Small intestine (tissue), 7 donors: ENCODE data around the gene SOX12. TPM values are rescaled to one million over a fixed set of nuclear protein-coding genes. Genes with fewer than 3 reads are reported as not detected.
"Not testable (repeated sequence)": the region's sequence is repeated elsewhere in the genome, so short reads cannot be mapped to it uniquely, and the experiment has no call there.

Source experiments
- DNase-seq, 2 donors: peaks; one replicate each; pipeline versions ENCODE4 v3.0.0 to v3.0.0-alpha.2; 2013
- FAIRE-seq: peaks from 2 replicates; lab custom pipeline; 2012; peaks lifted over from hg19 to GRCh38; lab: Jason Lieb, UNC
- H3K27ac ChIP-seq, 3 donors: one replicate each; pipeline ENCODE4 v1.5.1; 2013; ENCODE audit warnings: low read length in 2 of 3, mild to moderate bottlenecking in 2 of 3, control low read depth in 1 of 3, inconsistent platforms in 1 of 3, low read depth in 1 of 3, moderate library complexity in 1 of 3
- H3K27me3 ChIP-seq, 3 donors: one replicate each; pipeline ENCODE4 v1.6.1; 2013; ENCODE audit warnings: low read length in 3 of 3, inconsistent platforms in 1 of 3; ENCODE audit not compliant: control insufficient read depth in 3 of 3, insufficient read depth in 3 of 3
- H3K36me3 ChIP-seq, 3 donors: one replicate each; pipeline ENCODE4 v1.6.1; 2013; ENCODE audit warnings: low read length in 3 of 3, inconsistent platforms in 1 of 3, low read depth in 1 of 3, mild to moderate bottlenecking in 1 of 3, moderate library complexity in 1 of 3; ENCODE audit not compliant: control insufficient read depth in 3 of 3, insufficient read depth in 2 of 3
- H3K4me1 ChIP-seq, 3 donors: one replicate each; pipeline ENCODE4 v1.6.1; 2013; ENCODE audit warnings: low read length in 2 of 3, inconsistent platforms in 1 of 3, low read depth in 1 of 3, mild to moderate bottlenecking in 1 of 3, moderate library complexity in 1 of 3; ENCODE audit not compliant: control insufficient read depth in 3 of 3, insufficient read depth in 2 of 3
- H3K4me3 ChIP-seq, 3 donors: one replicate each; pipeline ENCODE4 v1.5.1; 2013; ENCODE audit warnings: low read length in 3 of 3, control low read depth in 1 of 3, inconsistent platforms in 1 of 3, low read depth in 1 of 3, mild to moderate bottlenecking in 1 of 3, moderate library complexity in 1 of 3
- H3K9me3 ChIP-seq, 2 donors: one replicate each; pipeline ENCODE4 v1.6.1; 2013; ENCODE audit warnings: low read depth in 1 of 2, low read length in 1 of 2; ENCODE audit not compliant: control insufficient read depth in 2 of 2, insufficient read depth in 1 of 2
- WGBS, 3 donors: extraction: QIAGEN DNeasy Blood & Tissue Kit; methylation state at CpG; one replicate each; pipeline ENCODE4 v1.1.7; 2013; 5-methylcytosine and 5-hydroxymethylcytosine counted together
- polyA plus RNA-seq, 4 donors: library from polyadenylated mRNA; stranded (reverse) in 3 of 4; unstranded in 1 of 4; fragments of 200-250 nt in 3 of 4; fragments of 120-200 nt in 1 of 4; gene quantifications; one replicate each; pipeline versions ENCODE4 v1.2.1 to v1.2.3, GENCODE V29; 2013
- donor health status: healthy with polysubstance abuse.
- donor health status: control.
- donor health status: control.
- donor health status: Bipolar disorder and iron deficiency.
- donor health status: healthy.

SOX12 gene
- polyA plus RNA-seq, 4 donors: 0.81 to 9.7 (median 2.0) TPM

DNA sequence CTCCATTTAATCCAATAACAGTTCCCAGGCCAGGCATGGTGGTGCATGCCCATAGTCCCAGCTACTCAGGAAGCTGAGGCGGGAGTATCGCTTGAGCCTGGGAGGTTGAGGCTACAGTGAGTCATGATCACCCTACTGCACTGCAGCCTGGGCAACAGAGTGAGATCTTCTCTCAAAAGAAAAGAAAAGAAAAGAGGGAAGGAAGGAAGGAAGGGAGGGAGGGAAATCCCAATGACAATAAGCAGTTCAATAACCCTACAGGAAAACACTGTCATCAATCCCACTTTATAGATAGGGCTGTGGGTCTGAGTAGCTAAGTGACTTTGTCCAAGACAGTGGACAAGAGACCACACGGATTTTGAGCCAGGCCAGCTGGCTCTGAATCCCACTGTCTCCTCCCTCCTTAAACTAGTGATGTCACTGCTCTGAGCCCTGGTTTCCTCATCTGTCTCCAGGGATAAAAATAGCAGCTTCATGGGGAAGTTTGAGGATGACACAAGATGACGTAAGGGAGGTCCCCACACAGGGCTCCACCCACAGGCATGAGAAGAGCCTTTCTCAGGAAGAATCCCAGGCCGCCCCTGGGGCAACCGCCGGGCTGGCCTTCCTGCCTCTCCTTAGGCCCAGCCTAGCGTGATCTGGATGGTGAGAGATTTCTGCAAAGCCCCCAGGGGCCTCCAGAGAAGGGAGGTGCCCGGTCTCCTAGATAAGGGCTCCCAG lies 48.0 kb downstream of the SOX12 start:
- Histone ChIP-seq H3K9me3 (no peaks in the 10 kb centered on the region), H3K27me3 (peaks cover 0 to 2% (median 0%) of the 10 kb centered on the region in 3 donors), H3K4me1 (peaks cover 0 to 3% (median 0%) of the 10 kb centered on the region in 3 donors), H3K27ac (peak overlapping the region in 1 of 3 donors; percentile 15), H3K4me3 (no peak overlapping the region), H3K36me3 (no peaks in the 10 kb centered on the region)
- FAIRE-seq: no peak
- 68 to 87% (median 84%) methylated on average over 9 of the region's 9 CpGs for WGBS, 3 donors
- DNase-seq: peak in 1 of 2 donors; percentile 18

DNA sequence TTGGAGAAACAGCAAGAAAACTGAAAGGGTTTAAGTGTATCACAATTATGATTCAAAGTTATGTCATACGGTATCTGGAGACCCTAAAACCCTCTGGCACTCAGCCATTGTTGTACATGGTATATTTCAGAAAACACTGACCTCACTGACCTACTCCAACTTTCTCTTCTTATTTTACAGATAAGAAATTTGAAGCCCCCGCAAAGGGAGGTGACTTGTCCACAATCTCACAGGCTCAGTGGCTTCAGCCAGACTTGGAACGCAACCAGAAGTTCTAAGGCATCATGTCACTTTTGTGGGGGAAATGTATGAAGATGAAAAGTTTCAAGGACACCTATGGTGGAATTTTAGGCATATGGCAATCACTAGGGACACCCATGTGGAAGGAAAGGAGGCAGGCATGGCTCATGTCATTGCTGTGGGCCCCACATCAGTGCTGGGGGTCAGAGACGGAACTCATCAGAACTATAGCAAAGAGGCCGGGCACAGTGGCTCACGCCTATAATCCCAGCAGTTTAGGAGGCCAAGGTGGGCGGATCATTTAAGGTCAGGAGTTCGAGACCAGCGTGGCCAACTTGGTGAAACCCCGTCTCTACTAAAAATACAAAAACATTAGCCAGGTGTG lies 50.0 kb downstream of the SOX12 start:
- no peaks in the 10 kb centered on the region for H3K36me3 ChIP-seq
- DNase-seq: no peak
- H3K9me3 ChIP-seq: no peaks in the 10 kb centered on the region
- H3K27ac ChIP-seq: no peak overlapping the region
- peaks cover 0 to 3% (median 0%) of the 10 kb centered on the region in 3 donors for H3K4me1 ChIP-seq
- WGBS, 3 donors: 76 to 88% (median 80%) methylated on average over 10 of the region's 10 CpGs
- peaks cover 0 to 12% (median 0%) of the 10 kb centered on the region in 3 donors for H3K27me3 ChIP-seq
- FAIRE-seq: no peak
- no peak overlapping the region for H3K4me3 ChIP-seq

DNA sequence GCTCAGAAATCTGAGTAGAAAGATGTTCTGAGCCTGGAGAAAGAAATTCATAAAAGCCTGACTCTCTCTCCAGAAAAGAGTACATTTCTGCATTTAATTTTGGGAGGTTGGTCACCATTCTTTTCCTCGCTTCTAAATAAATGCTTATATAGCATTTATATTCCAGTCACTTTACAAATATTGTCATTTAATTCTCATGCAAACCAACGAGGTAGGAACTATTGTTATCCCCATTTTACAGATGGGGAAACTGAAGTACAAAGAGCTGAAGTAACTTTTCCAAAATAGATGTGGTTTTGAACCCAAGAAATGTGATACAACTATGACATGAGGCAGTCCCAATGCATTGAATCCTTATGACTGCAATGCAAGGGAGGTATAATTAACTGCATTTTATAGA lies 50.7 kb downstream of the SOX12 start:
- FAIRE-seq: no peak
- 7 to 32% (median 25%) methylated on average over 2 of the region's 2 CpGs for WGBS, 3 donors
- H3K4me3 ChIP-seq: no peak overlapping the region
- no peaks in the 10 kb centered on the region for H3K9me3 ChIP-seq
- no peak overlapping the region for H3K27ac ChIP-seq
- no peak for DNase-seq
- H3K27me3 ChIP-seq: peaks cover 0 to 12% (median 0%) of the 10 kb centered on the region in 3 donors
- no peaks in the 10 kb centered on the region for H3K36me3 ChIP-seq
- H3K4me1 ChIP-seq: peaks cover 0 to 3% (median 0%) of the 10 kb centered on the region in 3 donors

DNA sequence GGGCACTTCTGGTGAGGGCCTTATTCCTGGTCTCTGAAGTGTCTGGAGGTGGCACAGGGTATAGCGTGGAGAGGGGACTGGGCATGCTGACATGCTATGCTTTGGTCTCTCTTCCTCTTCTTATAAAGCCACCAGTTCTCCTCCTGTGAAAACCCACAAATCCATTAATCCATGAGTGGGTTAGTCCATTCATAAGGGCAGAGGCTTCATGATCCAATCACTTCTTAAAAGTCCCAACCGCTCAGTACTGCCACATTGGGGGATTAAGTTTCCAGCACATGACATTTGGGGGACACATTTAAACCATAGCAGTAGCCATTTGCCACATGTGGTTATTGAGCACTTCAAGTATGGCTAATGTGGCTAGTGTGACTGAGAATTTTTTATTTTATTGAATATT lies 51.4 kb downstream of the SOX12 start:
- Histone ChIP-seq H3K27ac (no peak overlapping the region), H3K4me1 (no peaks in the 10 kb centered on the region), H3K9me3 (no peaks in the 10 kb centered on the region), H3K27me3 (peaks cover 0 to 15% (median 0%) of the 10 kb centered on the region in 3 donors), H3K4me3 (no peak overlapping the region), H3K36me3 (no peaks in the 10 kb centered on the region)
- no peak for DNase-seq
- FAIRE-seq: no peak
- WGBS, 3 donors: 62 to 79% (median 72%) methylated on average over 2 of the region's 2 CpGs

DNA sequence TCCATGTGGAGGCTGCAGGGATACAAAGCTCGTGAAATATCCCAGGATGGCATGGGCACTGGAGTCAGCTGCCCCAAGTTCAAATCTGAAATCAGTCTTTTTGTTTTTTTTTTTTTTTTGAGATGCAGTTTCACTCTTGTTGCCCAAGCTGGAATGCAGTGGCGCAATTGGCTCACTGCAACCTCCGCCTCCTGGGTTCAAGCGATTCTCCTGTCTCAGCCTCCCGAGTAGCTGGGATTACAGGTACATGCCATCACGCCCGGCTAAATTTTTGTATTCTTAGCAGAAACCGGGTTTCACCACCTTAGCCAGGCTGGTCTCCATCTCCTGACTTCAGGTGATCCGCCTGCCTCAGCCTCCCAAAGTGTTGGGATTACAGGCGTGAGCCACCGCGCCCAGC lies 52.2 kb downstream of the SOX12 start:
- not testable (repeated sequence) for FAIRE-seq, DNase-seq, H3K27ac ChIP-seq, H3K4me1 ChIP-seq, H3K9me3 ChIP-seq, H3K4me3 ChIP-seq, H3K36me3 ChIP-seq
- H3K27me3 ChIP-seq: peaks cover 0 to 24% (median 0%) of the 10 kb centered on the region in 3 donors
- 86 to 91% (median 88%) methylated on average over 12 of the region's 12 CpGs for WGBS, 3 donors

DNA sequence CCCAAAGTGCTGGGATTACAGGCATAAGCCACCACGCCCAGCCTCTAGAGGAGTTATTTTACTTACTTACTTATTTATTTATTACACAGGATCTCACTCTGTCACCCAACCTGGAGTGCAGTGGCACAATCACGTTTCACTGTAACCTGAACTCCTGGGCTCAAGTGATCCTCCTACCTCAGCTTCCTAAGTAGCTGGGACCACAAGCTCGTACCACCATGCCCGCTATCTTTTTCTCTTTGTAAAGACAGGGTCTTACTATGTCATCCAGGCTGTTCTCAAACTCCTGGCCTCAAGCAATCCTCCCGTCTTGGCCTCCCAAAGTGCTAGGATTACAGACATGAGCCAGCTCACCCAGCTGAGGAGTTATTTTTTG lies 53.6 kb downstream of the SOX12 start:
- no peak overlapping the region for H3K4me3 ChIP-seq
- no peaks in the 10 kb centered on the region for H3K9me3 ChIP-seq
- no peaks in the 10 kb centered on the region for H3K4me1 ChIP-seq
- H3K27ac ChIP-seq: no peak overlapping the region
- peaks cover 0 to 31% (median 0%) of the 10 kb centered on the region in 3 donors for H3K27me3 ChIP-seq
- no peaks in the 10 kb centered on the region for H3K36me3 ChIP-seq
- DNase-seq (no peak), FAIRE-seq (no peak)
- 56 to 74% (median 64%) methylated on average over 5 of the region's 5 CpGs for WGBS, 3 donors

Other genes starting within 250 kb of the SOX12 start
- gene DEFB125, start 237.9 kb upstream of the SOX12 start, polyA plus RNA-seq: not detected
- gene DEFB126, start 183.0 kb upstream of the SOX12 start, polyA plus RNA-seq: not detected
- not detected for gene DEFB127, start 168.1 kb upstream of the SOX12 start, polyA plus RNA-seq
- gene DEFB128, start 135.8 kb upstream of the SOX12 start, polyA plus RNA-seq: not detected
- not detected for gene DEFB129, start 98.3 kb upstream of the SOX12 start, polyA plus RNA-seq
- gene DEFB132, start 67.8 kb upstream of the SOX12 start, polyA plus RNA-seq: under 1 TPM in 1 of 4 donors, not detected in 3; 0.03 TPM
- 1 to 10 TPM; 3.5 to 8.7 (median 6.7) TPM for gene C20orf96, start 34.8 kb upstream of the SOX12 start, polyA plus RNA-seq
- gene ZCCHC3, start 28.0 kb upstream of the SOX12 start, polyA plus RNA-seq: 10 to 100 TPM in 3 of 4 donors, 1 to 10 TPM in 1; 8.9 to 27.0 (median 12.3) TPM
- 10 to 100 TPM in 2 of 4 donors, 1 to 10 TPM in 1, under 1 TPM in 1; 0.67 to 15.4 (median 9.6) TPM for gene NRSN2, start 21.6 kb downstream of the SOX12 start, polyA plus RNA-seq
- gene TRIB3, start 55.2 kb downstream of the SOX12 start, polyA plus RNA-seq: 10 to 100 TPM in 1 of 4 donors, 1 to 10 TPM in 3; 1.2 to 41.7 (median 3.2) TPM
- 100 to 1,000 TPM in 3 of 4 donors, 10 to 100 TPM in 1; 74.8 to 176 (median 158) TPM for gene RBCK1, start 82.7 kb downstream of the SOX12 start, polyA plus RNA-seq
- 10 to 100 TPM; 13.1 to 28.7 (median 14.8) TPM for gene TBC1D20, start 137.0 kb downstream of the SOX12 start, polyA plus RNA-seq
- 100 to 1,000 TPM in 1 of 4 donors, 10 to 100 TPM in 3; 24.0 to 107 (median 33.8) TPM for gene CSNK2A1, start 218.2 kb downstream of the SOX12 start, polyA plus RNA-seq